K562 (cell line): ENCODE data around the gene BATF. TPM values are rescaled to one million over a fixed set of nuclear protein-coding genes. Genes with fewer than 3 reads are reported as not detected.

ENCODE experiments used
- ATAC-seq: fragments of 200-7000 bp; cut with Tn5 transposase; 3 replicates; pipeline ENCODE4 v1.9.1; 2020; ENCODE audit warnings: moderate library complexity
- BruUV-seq: library from RNA; stranded (reverse); fragments of 400-500 nt; replicated peaks from 2 replicates; lab custom pipeline; 2021; lab: Mats Ljungman, UMichigan
- CTCF ChIA-PET: fragments of 300-600 bp; formaldehyde crosslinking; extraction: SDS; loops from one replicate; lab custom pipeline; 2021; ENCODE audit warnings: low intra/inter-chr PET ratio; lab: Yijun Ruan, JAX
- POLR2A ChIA-PET: fragments of 300-600, 350-650 bp; sonication (Branson Sonifier 250); formaldehyde crosslinking; extraction: SDS; loops from one replicate; lab custom pipeline; 2021; ENCODE audit warnings: antibody characterized with exemption, inconsistent platforms; lab: Yijun Ruan, JAX
- DNase-seq, 4 experiments: peaks; one replicate each; pipeline versions ENCODE4 v3.0.0 to v3.0.0-alpha.2; 2011 to 2018; ENCODE audit warnings: low spot score in 3 of 4, mixed read lengths in 3 of 4; ENCODE audit errors: extremely low read depth in 1 of 4
- FAIRE-seq: peaks from 2 replicates; lab custom pipeline; 2011; peaks lifted over from hg19 to GRCh38; lab: Jason Lieb, UNC
- H2AFZ ChIP-seq: 2 replicates; pipeline ENCODE4 v1.6.0; 2011; ENCODE audit warnings: low read depth, low read length, control low read depth, inconsistent platforms
- H3K27ac ChIP-seq: fragments of 200-600 bp; 3 replicates; pipeline ENCODE4 v1.8.0; 2011; ENCODE audit warnings: low read depth, mild to moderate bottlenecking, control low read depth, inconsistent platforms, low read length, moderate library complexity, mixed read lengths; ENCODE audit errors: extremely low read depth
- H3K27me3 ChIP-seq, 2 experiments: fragments of 300-600 bp in 1 of 2; 2 replicates in 1 of 2; 3 replicates in 1 of 2; pipeline versions ENCODE4 v1.6.0 to v1.8.0; 2011; ENCODE audit warnings: inconsistent platforms in 2 of 2, low read length in 2 of 2, mild to moderate bottlenecking in 1 of 2, mixed read lengths in 1 of 2, moderate library complexity in 1 of 2; ENCODE audit not compliant: control insufficient read depth in 2 of 2, insufficient read depth in 2 of 2
- H3K36me3 ChIP-seq: fragments of 300-600 bp; 3 replicates; pipeline ENCODE4 v1.8.0; 2011; ENCODE audit warnings: mild to moderate bottlenecking, low read length, inconsistent platforms; ENCODE audit not compliant: control insufficient read depth, insufficient read depth
- H3K4me1 ChIP-seq, 2 experiments: fragments of 200-600 bp in 1 of 2; replicated peaks in 1 of 2; 2 replicates in 1 of 2; 3 replicates in 1 of 2; pipeline versions ENCODE4 v1.5.1 to v1.8.0; 2011; ENCODE audit warnings: inconsistent platforms in 2 of 2, low read length in 2 of 2, mild to moderate bottlenecking in 1 of 2, mixed read lengths in 1 of 2, moderate library complexity in 1 of 2; ENCODE audit not compliant: control insufficient read depth in 2 of 2, insufficient read depth in 2 of 2
- H3K4me2 ChIP-seq: 2 replicates; pipeline ENCODE4 v1.6.1; 2011; ENCODE audit warnings: low read length, control low read depth, inconsistent platforms, mixed read lengths; ENCODE audit not compliant: insufficient read depth
- H3K4me3 ChIP-seq: fragments of 200-600 bp; sonication (generic), shearing (Covaris generic); 2 replicates; pipeline ENCODE4 v1.5.1; 2016; ENCODE audit warnings: control low read depth, inconsistent platforms
- H3K79me2 ChIP-seq: fragments of 200-600 bp; 3 replicates; pipeline ENCODE4 v1.8.0; 2011; ENCODE audit warnings: low read length, inconsistent platforms; ENCODE audit not compliant: control insufficient read depth, insufficient read depth
- H3K9ac ChIP-seq, 2 experiments: 2 replicates each; pipeline versions ENCODE4 v1.6.0 to v1.6.1; 2011; ENCODE audit warnings: low read depth in 2 of 2, low read length in 2 of 2, control low read depth in 1 of 2, inconsistent platforms in 1 of 2, mild to moderate bottlenecking in 1 of 2, mixed read lengths in 1 of 2; ENCODE audit not compliant: insufficient read depth in 1 of 2
- H3K9me1 ChIP-seq: one replicate; pipeline ENCODE4 v1.6.0; 2011; ENCODE audit warnings: inconsistent platforms, mild to moderate bottlenecking, low read length, moderate library complexity; ENCODE audit not compliant: control insufficient read depth, insufficient read depth
- H3K9me3 ChIP-seq: replicated peaks from 2 replicates; pipeline ENCODE4 v1.5.1; 2011; ENCODE audit warnings: low read depth, low read length, inconsistent platforms; ENCODE audit not compliant: control insufficient read depth, insufficient read depth
- H4K20me1 ChIP-seq: replicated peaks from 2 replicates; pipeline ENCODE4 v1.6.1; 2011; ENCODE audit warnings: low read length, inconsistent platforms, mixed read lengths; ENCODE audit not compliant: control insufficient read depth, insufficient read depth
- BCL6 ChIP-seq: fragments of 250-450 bp; sonication (Bioruptor Pico); IDR thresholded peaks from 2 replicates; pipeline ENCODE4 v1.4.0; 2020
- HDAC3 ChIP-seq: fragments of 450-650 bp; IDR thresholded peaks from 2 replicates; pipeline ENCODE4 v1.6.1; 2018; ENCODE audit warnings: borderline replicate concordance, mild to moderate bottlenecking, moderate library complexity; ENCODE audit not compliant: partially characterized antibody
- JUN ChIP-seq, 2 experiments: sonication (generic) in 1 of 2; formaldehyde crosslinking in 1 of 2; IDR thresholded peaks; 2 replicates each; pipeline versions ENCODE4 v1.6.1 to v1.8.0; 2012 to 2022; ENCODE audit warnings: borderline replicate concordance in 2 of 2, mild to moderate bottlenecking in 2 of 2, improper control_type of control experiment in 1 of 2, low read depth in 1 of 2, low read length in 1 of 2, missing genetic modification reagents in 1 of 2
- KAT8 ChIP-seq: fragments of 450-650 bp; IDR thresholded peaks from 2 replicates; pipeline ENCODE4 v1.6.1; 2016; ENCODE audit warnings: low read depth, mild to moderate bottlenecking
- MTA2 ChIP-seq: fragments of 450-650 bp; IDR thresholded peaks from 2 replicates; pipeline ENCODE4 v1.6.1; 2016; ENCODE audit warnings: low read depth
- PTBP1 ChIP-seq: fragments of 200-400 bp; formaldehyde crosslinking; IDR thresholded peaks from 2 replicates; pipeline ENCODE4 v1.6.1; 2017; ENCODE audit warnings: low read depth, low read length
- RFX5 ChIP-seq: IDR thresholded peaks from 2 replicates; pipeline ENCODE4 v1.6.1; 2011; ENCODE audit warnings: low read depth, mild to moderate bottlenecking, improper control_type of control experiment, low read length
- RNF219 ChIP-seq: fragments of 250-450 bp; sonication (Bioruptor Pico); IDR thresholded peaks from 2 replicates; pipeline ENCODE4 v1.5.0; 2022; ENCODE audit warnings: mild to moderate bottlenecking
- SAP30 ChIP-seq: fragments of 200-600 bp; sonication (generic); IDR thresholded peaks from 2 replicates; pipeline ENCODE4 v1.6.1; 2012; ENCODE audit warnings: borderline replicate concordance, low read depth, mild to moderate bottlenecking, moderate library complexity, low read length, control low read depth, inconsistent platforms; ENCODE audit not compliant: insufficient read depth, poor library complexity, severe bottlenecking
- THAP7 ChIP-seq: fragments of 250-450 bp; sonication (Bioruptor Pico); IDR thresholded peaks from 2 replicates; pipeline ENCODE4 v1.5.0; 2021
- ZNF174 ChIP-seq: fragments of 250-450 bp; sonication (Bioruptor Pico); IDR thresholded peaks from 2 replicates; pipeline ENCODE4 v1.4.0; 2020; ENCODE audit warnings: mild to moderate bottlenecking
- ZNF23 ChIP-seq: fragments of 250-450 bp; sonication (Bioruptor Pico); IDR thresholded peaks from 2 replicates; pipeline ENCODE4 v1.4.0; 2020; ENCODE audit warnings: mild to moderate bottlenecking
- ZNF239 ChIP-seq: fragments of 250-450 bp; sonication (Bioruptor Pico); IDR thresholded peaks from 2 replicates; pipeline ENCODE4 v1.4.0; 2020; ENCODE audit warnings: mild to moderate bottlenecking
- WGBS: fragments of 100-300 bp; shearing (Covaris generic); methylation state at CpG from one replicate; pipeline ENCODE4 v1.1.6; 2016; ENCODE audit warnings: low coverage, mixed read lengths; ENCODE audit not compliant: insufficient coverage; ENCODE audit errors: missing lambda C conversion rate; 5-methylcytosine and 5-hydroxymethylcytosine counted together
- in situ Hi-C: fragments of 300-500 bp; cut with MboI; formaldehyde crosslinking; loops from 4 replicates; pipeline ENCODE4 v1.15.0; 2018; ENCODE audit warnings: inconsistent platforms, mixed read lengths
- intact Hi-C: fragments of 100-400 bp; cut with micrococcal nuclease; formaldehyde crosslinking; loops from 2 replicates; pipeline ENCODE4 v1.14.2; 2022
- polyA plus RNA-seq, 8 experiments: library from polyadenylated mRNA; depleted of rRNA in 4 of 8; stranded (reverse) in 5 of 8; unstranded in 3 of 8; fragments of >200 nt; fragmentation: Nextera tagmentation in 2 of 8; fragmentation: Illumina TruSeq in 1 of 8; extraction: Ambion mirVana in 2 of 8; extraction: Trizol in 1 of 8; gene quantifications; 2 replicates each; pipeline versions ENCODE4 v1.2.1 to v1.2.3, GENCODE V29; 2011 to 2014; ENCODE audit warnings: inconsistent platforms in 1 of 8, missing spikeins in 1 of 8
- total RNA-seq, 7 experiments: library from RNA; depleted of rRNA in 6 of 7; stranded (reverse); fragments of >200 nt in 6 of 7; fragmentation: Illumina TruSeq in 2 of 7; extraction: Trizol in 2 of 7; gene quantifications; 2 replicates each; pipeline versions ENCODE4 v1.2.1 to v1.2.3, GENCODE V29; 2011 to 2021; ENCODE audit warnings: low replicate concordance in 1 of 7

Gene BATF
- total and polyA plus RNA-seq, 9 of the 15 experiments (the other 6 are each of a cell fraction or from before 2014, with no cell fraction given) = 0.13 to 2.1 (median 0.55) TPM; not detected in 2

GRCh38 chr14:75589931-75590330 is 67.7 kb downstream of the BATF start:
- FAIRE-seq = no peak
- intact Hi-C loops (no loop called here), in situ Hi-C loops (no loop called here)
- ChIA-PET POLR2A (interaction anchor here (0.7 kb wide), 1 partner anchor 242 kb away, joined by 3 read pairs; no protein-coding TSS in a partner anchor), CTCF (no interaction called here)
- ATAC-seq = no peak
- no peaks in the 10 kb centered on the region for H4K20me1 ChIP-seq
- no peak overlapping the region for H3K27ac ChIP-seq
- H3K36me3 ChIP-seq = no peaks in the 10 kb centered on the region
- no peak overlapping the region for H3K4me2 ChIP-seq
- TF ChIP-seq KAT8 (no peak), ZNF174 (CRISPR knock-in tag) (no peak), ZNF23 (CRISPR knock-in tag) (no peak), HDAC3 (no peak), SAP30 (no peak), PTBP1 (no peak), JUN (IDR thresholded peaks at IDR 0.05; ENCODE audit: borderline replicate concordance, low read depth, low read length) (no peak), JUN (CRISPR knock-in tag; IDR thresholded peaks at IDR 0.05; ENCODE audit: borderline replicate concordance) (no peak), RFX5 (no peak), THAP7 (CRISPR knock-in tag) (no peak), BCL6 (CRISPR knock-in tag) (no peak), MTA2 (no peak), RNF219 (CRISPR knock-in tag) (no peak), ZNF239 (CRISPR knock-in tag) (no peak)
- no peaks in the 10 kb centered on the region for H3K79me2 ChIP-seq
- no peak overlapping the region for H3K9ac ChIP-seq
- no TSS peak for BruUV-seq
- no peaks in the 10 kb centered on the region for H3K4me1 ChIP-seq
- no peak overlapping the region for H3K4me3 ChIP-seq
- H3K9me3 ChIP-seq = no peaks in the 10 kb centered on the region
- H3K27me3 ChIP-seq = no peaks in the 10 kb centered on the region
- H2AFZ ChIP-seq = no peak overlapping the region
- no peak for DNase-seq
- H3K9me1 ChIP-seq = no peaks in the 10 kb centered on the region
- 0% methylated on average over 6 of the region's 6 CpGs for WGBS
